ENCODE measurements around the gene ZNF335.

DNA sequence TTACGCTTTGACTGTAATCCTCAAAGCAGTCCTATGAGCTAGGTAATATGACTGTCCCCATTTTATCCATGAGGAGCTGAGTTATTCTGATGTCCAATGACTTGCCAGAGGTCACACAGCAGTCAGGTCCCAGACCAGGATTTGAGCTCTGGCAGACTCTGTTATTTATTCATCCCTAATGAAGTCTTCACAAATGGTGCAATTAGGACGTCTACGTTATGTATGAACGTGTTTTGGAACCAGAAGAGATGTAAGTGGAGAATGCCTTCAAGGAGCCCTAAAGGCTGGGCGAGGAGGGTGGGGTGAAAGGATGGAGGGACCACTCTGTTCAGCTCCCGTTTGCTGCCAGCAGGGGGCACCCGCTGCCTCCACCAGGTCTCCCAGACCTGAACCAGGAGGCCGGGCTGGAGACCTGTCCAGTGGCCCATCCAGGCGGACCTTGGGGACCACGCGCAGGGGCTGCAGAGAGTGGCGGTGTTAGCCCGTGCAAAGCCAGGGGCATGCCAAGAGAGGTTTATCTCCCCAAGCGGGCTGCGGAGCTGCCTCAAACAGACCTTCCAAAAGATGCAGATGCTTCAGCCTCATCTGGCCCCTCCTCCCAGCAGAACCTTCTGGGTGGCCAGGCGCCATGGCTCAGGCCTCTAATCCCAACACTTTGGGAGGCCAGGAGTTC, 15.2 kb upstream of the ZNF335 start:
- TF ChIP-seq, protein P1, sequence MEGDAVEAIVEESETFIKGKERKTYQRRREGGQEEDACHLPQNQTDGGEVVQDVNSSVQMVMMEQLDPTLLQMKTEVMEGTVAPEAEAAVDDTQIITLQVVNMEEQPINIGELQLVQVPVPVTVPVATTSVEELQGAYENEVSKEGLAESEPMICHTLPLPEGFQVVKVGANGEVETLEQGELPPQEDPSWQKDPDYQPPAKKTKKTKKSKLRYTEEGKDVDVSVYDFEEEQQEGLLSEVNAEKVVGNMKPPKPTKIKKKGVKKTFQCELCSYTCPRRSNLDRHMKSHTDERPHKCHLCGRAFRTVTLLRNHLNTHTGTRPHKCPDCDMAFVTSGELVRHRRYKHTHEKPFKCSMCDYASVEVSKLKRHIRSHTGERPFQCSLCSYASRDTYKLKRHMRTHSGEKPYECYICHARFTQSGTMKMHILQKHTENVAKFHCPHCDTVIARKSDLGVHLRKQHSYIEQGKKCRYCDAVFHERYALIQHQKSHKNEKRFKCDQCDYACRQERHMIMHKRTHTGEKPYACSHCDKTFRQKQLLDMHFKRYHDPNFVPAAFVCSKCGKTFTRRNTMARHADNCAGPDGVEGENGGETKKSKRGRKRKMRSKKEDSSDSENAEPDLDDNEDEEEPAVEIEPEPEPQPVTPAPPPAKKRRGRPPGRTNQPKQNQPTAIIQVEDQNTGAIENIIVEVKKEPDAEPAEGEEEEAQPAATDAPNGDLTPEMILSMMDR (conservative IDR thresholded peaks at IDR 0.05; ENCODE audit: low read length): peak; percentile 91
- no peak for TF ChIP-seq EZH2phosphoT487 (IDR thresholded peaks at IDR 0.05; ENCODE audit: borderline replicate concordance)

Data from Loucy (cell line).